ENCODE measurements around the gene PRMT7.

PRMT7 gene

GRCh38 chr16:68367440-68367839 is 56.6 kb downstream of the PRMT7 start:
- H4K20me1 ChIP-seq, result peaks cover 0 to 86% (median 0%) of the 10 kb centered on the region in 11 experiments; a peak in 11 of 22 replicates
- H3K36me3 ChIP-seq, result no peaks in the 10 kb centered on the region
- no peak for TF ChIP-seq Cebpa-rat (IDR thresholded peaks at IDR 0.05)
- H3K4me1 ChIP-seq, result peaks cover 65 to 100% (median 93%) of the 10 kb centered on the region in 10 experiments
- peaks cover 10 to 58% (median 32%) of the 10 kb centered on the region in 11 experiments; a peak in 20 of 22 replicates for H3K27me3 ChIP-seq
- H3K4me2 ChIP-seq, result peak overlapping the region in 9 of 11 experiments; percentile 20 to 94 (median 84); a peak in 17 of 22 replicates
- H3K27ac ChIP-seq, result peak overlapping the region in 2 of 11 experiments; percentile 13 to 39; a peak in 1 of 22 replicates
- 0 out of 22 replicates have a peak overlapping the region, but pooled peaks of 1 of the 11 experiments have one; percentile 24 for H3K9ac ChIP-seq
- no peak overlapping the region for H3K4me3 ChIP-seq
- no peaks in the 10 kb centered on the region for H3K9me3 ChIP-seq (replicated peaks in 1 of 11)

DNA sequence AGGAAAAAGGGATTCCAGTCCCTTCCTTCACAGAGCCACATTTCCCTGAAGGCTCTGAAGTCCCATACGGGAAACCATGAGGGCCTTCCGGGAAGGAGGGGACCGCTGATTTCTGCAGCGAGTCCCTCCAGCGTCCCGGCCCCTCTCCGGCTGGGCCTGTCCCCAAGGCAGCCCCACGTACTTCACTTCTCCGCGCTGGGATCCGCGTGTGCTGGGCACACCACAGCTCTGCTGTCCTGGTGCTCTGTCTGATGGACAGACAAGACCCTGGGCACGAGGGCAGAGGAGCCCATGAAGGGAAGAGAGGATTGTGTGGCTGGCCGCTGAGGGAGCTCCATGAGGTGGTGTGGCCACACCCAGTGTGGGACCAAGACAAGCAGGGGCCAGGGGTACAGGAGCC is 57.1 kb downstream of the PRMT7 start:
- Histone ChIP-seq H3K9ac (peak overlapping the region in 2 of 11 experiments; percentile 24 to 45; a peak in 1 of 22 replicates), H3K4me2 (peak overlapping the region in 9 of 11 experiments; percentile 20 to 94 (median 84); a peak in 17 of 22 replicates), H3K27me3 (peaks cover 10 to 62% (median 32%) of the 10 kb centered on the region in 11 experiments; a peak in 20 of 22 replicates), H3K4me3 (no peak overlapping the region), H3K9me3 (replicated peaks in 1 of 11) (no peaks in the 10 kb centered on the region), H3K4me1 (peaks cover 64 to 100% (median 90%) of the 10 kb centered on the region in 10 experiments), H3K36me3 (no peaks in the 10 kb centered on the region), H3K27ac (peak overlapping the region in 2 of 11 experiments; percentile 13 to 39; a peak in 1 of 22 replicates), H4K20me1 (peaks cover 0 to 89% (median 0%) of the 10 kb centered on the region in 11 experiments; a peak in 11 of 22 replicates)
- TF ChIP-seq Cebpa-rat (IDR thresholded peaks at IDR 0.05), result no peak

DNA sequence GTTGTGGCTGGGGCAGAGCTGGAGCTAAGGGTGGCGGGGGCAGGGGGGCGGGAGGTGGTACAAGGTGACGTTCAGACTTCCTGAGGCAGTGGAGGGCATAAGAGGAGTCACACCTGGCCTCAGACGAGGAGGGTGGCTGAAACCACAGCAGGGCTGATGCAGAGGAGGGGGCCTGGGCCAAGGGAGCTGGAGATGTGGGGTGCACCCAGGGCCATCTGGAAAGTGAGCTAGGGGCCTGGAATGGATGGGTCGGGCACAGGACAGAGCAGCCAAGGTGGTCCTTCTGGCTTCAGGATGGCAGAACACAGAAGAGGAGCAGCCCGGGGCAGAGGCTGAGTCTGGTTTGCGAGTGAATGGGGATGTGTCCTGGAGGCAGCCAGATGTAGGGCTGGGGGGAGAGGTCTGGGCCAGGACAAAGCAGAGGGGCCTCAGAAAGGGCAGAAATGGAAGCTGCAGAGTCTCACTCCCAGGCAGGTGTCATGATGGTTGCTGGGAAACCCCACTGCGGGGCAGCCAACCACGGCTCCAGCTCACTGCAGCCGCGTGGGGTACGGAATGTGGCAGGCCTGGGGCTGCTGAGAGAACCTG is 57.6 kb downstream of the PRMT7 start:
- no peak overlapping the region for H3K27ac ChIP-seq
- no peak overlapping the region for H3K4me3 ChIP-seq
- H3K9me3 ChIP-seq (replicated peaks in 1 of 11), result no peaks in the 10 kb centered on the region
- peak overlapping the region; percentile 19 to 94 (median 84); a peak in 18 of 22 replicates for H3K4me2 ChIP-seq
- H3K4me1 ChIP-seq, result peaks cover 64 to 99% (median 90%) of the 10 kb centered on the region in 10 experiments
- peaks cover 0 to 88% (median 0%) of the 10 kb centered on the region in 11 experiments; a peak in 11 of 22 replicates for H4K20me1 ChIP-seq
- no peak overlapping the region for H3K9ac ChIP-seq
- peaks cover 10 to 67% (median 35%) of the 10 kb centered on the region in 11 experiments; a peak in 20 of 22 replicates for H3K27me3 ChIP-seq
- H3K36me3 ChIP-seq, result no peaks in the 10 kb centered on the region
- TF ChIP-seq Cebpa-rat (IDR thresholded peaks at IDR 0.05), result no peak

GRCh38 chr16:68369168-68369567 is 58.3 kb downstream of the PRMT7 start:
- Histone ChIP-seq H3K27ac (peak overlapping the region in 6 of 11 experiments; percentile 42 to 65 (median 56); a peak in 10 of 22 replicates), H3K4me3 (no peak overlapping the region), H3K9ac (peak overlapping the region in 2 of 11 experiments; percentile 30; a peak in 2 of 22 replicates), H3K27me3 (peaks cover 10 to 73% (median 35%) of the 10 kb centered on the region in 11 experiments; a peak in 20 of 22 replicates), H3K4me1 (peaks cover 57 to 92% (median 85%) of the 10 kb centered on the region in 10 experiments), H3K36me3 (no peaks in the 10 kb centered on the region), H3K9me3 (replicated peaks in 1 of 11) (no peaks in the 10 kb centered on the region), H4K20me1 (peaks cover 0 to 88% (median 0%) of the 10 kb centered on the region in 11 experiments; a peak in 11 of 22 replicates), H3K4me2 (peak overlapping the region; percentile 65 to 94 (median 84))
- TF ChIP-seq Cebpa-rat (IDR thresholded peaks at IDR 0.05), result no peak

- Histone ChIP-seq H3K27ac (peak overlapping the region in 8 of 11 experiments; percentile 4 to 65 (median 52); a peak in 14 of 22 replicates), H3K4me3 (peak overlapping the region in 1 of 10 experiments; percentile 26; a peak in 3 of 20 replicates), H4K20me1 (peaks cover 0 to 80% (median 0%) of the 10 kb centered on the region in 11 experiments; a peak in 11 of 22 replicates), H3K9me3 (replicated peaks in 1 of 11) (no peaks in the 10 kb centered on the region), H3K36me3 (no peaks in the 10 kb centered on the region), H3K9ac (peak overlapping the region in 4 of 11 experiments; percentile 37 to 61 (median 45); a peak in 7 of 22 replicates), H3K27me3 (peaks cover 10 to 80% (median 35%) of the 10 kb centered on the region in 11 experiments; a peak in 20 of 22 replicates), H3K4me1 (peaks cover 49 to 85% (median 77%) of the 10 kb centered on the region in 10 experiments), H3K4me2 (peak overlapping the region; percentile 65 to 94 (median 84))
- TF ChIP-seq Cebpa-rat (IDR thresholded peaks at IDR 0.05), result peak in 1 of 11 experiments; percentile 75; a peak in 1 of 22 replicates
Measured at GRCh38 chr16:68369697-68370580, 59.1 kb downstream of the PRMT7 start.

- Histone ChIP-seq H3K4me3 (no peak overlapping the region; a peak in 1 of 20 replicates), H3K9ac (peak overlapping the region in 4 of 11 experiments; percentile 2 to 61 (median 45); a peak in 3 of 22 replicates)
- no peak for TF ChIP-seq Cebpa-rat (IDR thresholded peaks at IDR 0.05)
Measured at GRCh38 chr16:68370581-68371275, 59.9 kb downstream of the PRMT7 start.

DNA sequence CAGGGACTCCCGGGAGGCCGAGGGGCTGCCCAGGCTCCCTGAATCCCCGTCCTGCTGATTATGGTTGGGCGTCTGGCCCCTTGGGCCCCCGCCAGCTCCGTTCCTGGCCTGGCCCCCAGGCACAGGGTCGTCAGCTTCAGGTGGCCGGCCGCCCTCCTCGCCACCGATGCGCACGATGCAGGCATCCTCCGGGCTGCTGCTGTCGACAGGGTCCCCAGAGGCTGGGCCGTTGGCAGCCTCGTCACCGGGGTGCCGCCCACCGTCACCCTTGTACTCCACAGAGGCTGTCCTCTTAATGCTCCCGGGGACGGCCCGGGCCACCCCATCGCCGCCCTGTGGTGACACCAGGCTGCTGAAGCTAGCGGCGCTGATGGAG is 60.4 kb downstream of the PRMT7 start:
- peaks cover 36 to 71% (median 64%) of the 10 kb centered on the region in 10 experiments for H3K4me1 ChIP-seq
- H4K20me1 ChIP-seq, result peaks cover 0 to 75% (median 0%) of the 10 kb centered on the region in 11 experiments; a peak in 11 of 22 replicates
- H3K27ac ChIP-seq, result peak overlapping the region in 1 of 11 experiments; percentile 42; a peak in 2 of 22 replicates
- no peak for TF ChIP-seq Cebpa-rat (IDR thresholded peaks at IDR 0.05)
- H3K9me3 ChIP-seq (replicated peaks in 1 of 11), result no peaks in the 10 kb centered on the region
- peak overlapping the region; percentile 65 to 94 (median 84) for H3K4me2 ChIP-seq
- H3K27me3 ChIP-seq, result peaks cover 10 to 80% (median 35%) of the 10 kb centered on the region in 11 experiments; a peak in 20 of 22 replicates
- H3K9ac ChIP-seq, result peak overlapping the region in 2 of 11 experiments; percentile 35 to 37; a peak in 1 of 22 replicates
- H3K4me3 ChIP-seq, result no peak overlapping the region
- no peaks in the 10 kb centered on the region for H3K36me3 ChIP-seq

More at GRCh38 chr16:68370581-68371275, 59.9 kb downstream of the PRMT7 start:
- peaks cover 0 to 79% (median 0%) of the 10 kb centered on the region in 11 experiments; a peak in 11 of 22 replicates for H4K20me1 ChIP-seq
- peak overlapping the region in 6 of 11 experiments; percentile 21 to 65 (median 56); a peak in 10 of 22 replicates for H3K27ac ChIP-seq
- no peaks in the 10 kb centered on the region for H3K36me3 ChIP-seq
- no peaks in the 10 kb centered on the region for H3K9me3 ChIP-seq (replicated peaks in 1 of 11)
- peaks cover 42 to 77% (median 69%) of the 10 kb centered on the region in 10 experiments for H3K4me1 ChIP-seq
- H3K4me2 ChIP-seq, result peak overlapping the region; percentile 65 to 94 (median 84)
- H3K27me3 ChIP-seq, result peaks cover 10 to 85% (median 35%) of the 10 kb centered on the region in 11 experiments; a peak in 20 of 22 replicates
